Measurements from ENCODE around the gene TTBK1. TPM values are rescaled to one million over a fixed set of nuclear protein-coding genes. Genes with fewer than 3 reads are reported as not detected.

The TTBK1 gene
- total RNA-seq, 2 donors from 2014 or later = 0.12 to 0.15 TPM

DNA sequence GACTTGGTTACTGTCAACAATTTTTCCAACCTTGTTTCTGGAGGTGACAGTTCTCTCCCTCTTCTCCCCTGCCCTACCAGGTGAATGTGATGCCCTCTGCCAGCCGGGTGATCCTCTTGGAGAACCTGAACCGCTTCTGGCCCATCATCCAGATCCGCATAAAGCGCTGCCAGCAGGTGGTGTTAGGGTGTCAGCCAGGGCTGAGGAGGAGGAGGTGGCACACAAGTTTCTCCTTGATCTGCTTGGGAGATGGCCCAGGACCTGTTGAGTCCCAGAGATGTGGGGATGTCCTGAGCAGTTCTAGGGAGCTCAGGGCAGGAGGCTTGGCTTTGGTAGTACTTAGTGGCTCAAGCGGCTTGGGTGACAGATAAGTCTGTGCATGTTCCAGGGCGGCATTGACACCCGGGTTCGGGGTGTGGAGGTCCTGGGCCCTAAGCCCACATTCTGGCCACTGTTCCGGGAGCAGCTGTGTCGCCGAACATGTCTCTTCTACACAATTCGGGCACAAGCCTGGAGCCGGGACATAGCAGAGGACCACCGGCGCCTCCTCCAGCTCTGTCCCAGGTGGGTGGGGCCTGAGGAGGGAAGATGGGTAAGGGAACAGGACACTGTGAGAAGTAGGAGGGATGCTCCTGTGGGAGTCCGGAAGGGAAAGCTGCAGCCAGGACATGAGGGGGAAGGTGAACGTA, 40.1 kb upstream of the TTBK1 start:
- Histone ChIP-seq H3K27me3 (no peaks in the 10 kb centered on the region), H3K27ac (no peak overlapping the region), H3K36me3 (peaks cover 23% of the 10 kb centered on the region), H3K9me3 (no peaks in the 10 kb centered on the region), H3K4me1 (no peaks in the 10 kb centered on the region), H3K4me3 (no peak overlapping the region)
- TF ChIP-seq, protein P1, sequence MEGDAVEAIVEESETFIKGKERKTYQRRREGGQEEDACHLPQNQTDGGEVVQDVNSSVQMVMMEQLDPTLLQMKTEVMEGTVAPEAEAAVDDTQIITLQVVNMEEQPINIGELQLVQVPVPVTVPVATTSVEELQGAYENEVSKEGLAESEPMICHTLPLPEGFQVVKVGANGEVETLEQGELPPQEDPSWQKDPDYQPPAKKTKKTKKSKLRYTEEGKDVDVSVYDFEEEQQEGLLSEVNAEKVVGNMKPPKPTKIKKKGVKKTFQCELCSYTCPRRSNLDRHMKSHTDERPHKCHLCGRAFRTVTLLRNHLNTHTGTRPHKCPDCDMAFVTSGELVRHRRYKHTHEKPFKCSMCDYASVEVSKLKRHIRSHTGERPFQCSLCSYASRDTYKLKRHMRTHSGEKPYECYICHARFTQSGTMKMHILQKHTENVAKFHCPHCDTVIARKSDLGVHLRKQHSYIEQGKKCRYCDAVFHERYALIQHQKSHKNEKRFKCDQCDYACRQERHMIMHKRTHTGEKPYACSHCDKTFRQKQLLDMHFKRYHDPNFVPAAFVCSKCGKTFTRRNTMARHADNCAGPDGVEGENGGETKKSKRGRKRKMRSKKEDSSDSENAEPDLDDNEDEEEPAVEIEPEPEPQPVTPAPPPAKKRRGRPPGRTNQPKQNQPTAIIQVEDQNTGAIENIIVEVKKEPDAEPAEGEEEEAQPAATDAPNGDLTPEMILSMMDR (IDR thresholded peaks at IDR 0.05) = no peak
- DNase-seq (ENCODE audit: low spot score) = no peak

DNA sequence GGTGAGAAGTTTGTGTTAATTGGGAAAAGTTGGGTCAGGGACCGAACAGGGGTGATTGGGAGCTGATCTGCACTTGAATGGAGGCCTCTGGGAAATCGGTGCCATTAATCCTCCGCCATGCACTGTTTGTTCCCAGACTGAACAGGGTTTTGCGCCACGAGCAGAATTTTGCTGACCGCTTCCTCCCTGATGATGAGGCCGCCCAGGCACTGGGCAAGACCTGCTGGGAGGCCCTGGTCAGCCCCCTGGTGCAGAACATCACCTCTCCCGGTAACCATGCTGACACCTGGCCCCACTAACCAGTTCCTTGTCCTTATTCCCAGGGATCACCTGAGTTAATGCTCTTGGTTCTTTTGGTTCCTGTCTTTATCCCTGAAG, 39.6 kb upstream of the TTBK1 start:
- no peaks in the 10 kb centered on the region for H3K4me1 ChIP-seq
- H3K27me3 ChIP-seq = no peaks in the 10 kb centered on the region
- H3K4me3 ChIP-seq = no peak overlapping the region
- DNase-seq (ENCODE audit: low spot score) = no peak
- H3K27ac ChIP-seq = no peak overlapping the region
- TF ChIP-seq, protein P1 (IDR thresholded peaks at IDR 0.05) = no peak
- peaks cover 17% of the 10 kb centered on the region for H3K36me3 ChIP-seq
- no peaks in the 10 kb centered on the region for H3K9me3 ChIP-seq

DNA sequence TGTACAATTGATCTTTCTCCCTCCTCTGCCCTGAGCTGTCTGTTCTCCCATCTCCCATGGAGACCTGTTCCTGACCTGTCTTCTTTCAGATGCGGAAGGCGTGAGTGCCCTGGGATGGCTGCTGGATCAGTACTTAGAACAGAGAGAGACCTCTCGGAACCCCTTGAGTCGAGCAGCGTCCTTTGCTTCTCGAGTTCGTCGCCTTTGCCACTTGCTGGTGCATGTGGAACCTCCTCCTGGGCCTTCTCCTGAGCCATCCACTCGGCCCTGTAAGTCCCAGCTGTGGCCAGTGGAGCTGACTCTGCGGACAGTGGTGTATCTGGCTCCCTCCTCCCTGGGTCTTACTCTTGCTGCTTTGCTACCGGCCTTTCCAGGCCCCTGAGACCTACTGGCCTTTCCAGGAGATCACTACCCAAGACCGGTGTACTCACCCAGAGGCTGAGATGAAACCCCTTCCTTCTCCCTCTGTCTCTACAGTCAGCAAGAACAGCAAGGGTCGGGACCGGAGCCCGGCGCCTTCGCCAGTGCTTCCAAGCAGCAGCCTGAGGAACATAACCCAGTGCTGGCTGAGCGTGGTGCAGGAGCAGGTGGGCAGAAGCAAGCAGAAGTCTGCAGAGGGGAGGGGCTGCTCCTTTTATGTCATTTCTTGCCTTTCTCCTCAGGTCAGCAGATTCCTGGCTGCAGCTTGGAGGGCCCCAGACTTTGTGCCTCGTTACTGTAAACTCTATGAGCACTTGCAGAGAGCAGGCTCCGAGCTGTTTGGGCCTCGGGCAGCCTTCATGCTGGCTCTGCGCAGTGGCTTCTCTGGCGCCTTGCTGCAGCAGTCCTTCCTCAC, 38.8 kb upstream of the TTBK1 start:
- H3K27me3 ChIP-seq = no peaks in the 10 kb centered on the region
- peaks cover 17% of the 10 kb centered on the region for H3K36me3 ChIP-seq
- no peaks in the 10 kb centered on the region for H3K4me1 ChIP-seq
- no peaks in the 10 kb centered on the region for H3K9me3 ChIP-seq
- no peak overlapping the region for H3K4me3 ChIP-seq
- TF ChIP-seq, protein P1 (IDR thresholded peaks at IDR 0.05) = no peak
- DNase-seq (ENCODE audit: low spot score) = no peak
- no peak overlapping the region for H3K27ac ChIP-seq

DNA sequence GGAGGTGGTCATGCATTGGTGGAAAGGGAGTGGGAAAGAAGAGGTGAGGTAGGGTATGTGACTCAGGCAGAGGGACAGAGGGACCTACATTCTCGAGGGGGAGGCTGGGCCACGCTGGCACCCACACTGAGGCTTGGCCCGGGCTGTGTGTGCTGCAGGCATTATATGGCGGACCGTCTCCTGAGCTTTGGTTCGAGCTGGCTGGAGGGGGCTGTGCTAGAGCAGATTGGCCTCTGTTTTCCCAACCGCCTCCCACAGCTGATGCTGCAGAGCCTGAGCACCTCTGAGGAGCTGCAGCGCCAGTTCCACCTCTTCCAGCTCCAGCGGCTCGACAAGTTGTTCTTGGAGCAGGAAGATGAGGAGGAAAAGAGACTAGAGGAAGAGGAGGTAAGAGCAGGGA, 37.4 kb upstream of the TTBK1 start:
- Histone ChIP-seq H3K27ac (no peak overlapping the region), H3K27me3 (no peaks in the 10 kb centered on the region), H3K4me3 (no peak overlapping the region), H3K9me3 (no peaks in the 10 kb centered on the region), H3K36me3 (peaks cover 17% of the 10 kb centered on the region), H3K4me1 (no peaks in the 10 kb centered on the region)
- TF ChIP-seq, protein P1 (IDR thresholded peaks at IDR 0.05) = no peak
- DNase-seq (ENCODE audit: low spot score) = no peak

DNA sequence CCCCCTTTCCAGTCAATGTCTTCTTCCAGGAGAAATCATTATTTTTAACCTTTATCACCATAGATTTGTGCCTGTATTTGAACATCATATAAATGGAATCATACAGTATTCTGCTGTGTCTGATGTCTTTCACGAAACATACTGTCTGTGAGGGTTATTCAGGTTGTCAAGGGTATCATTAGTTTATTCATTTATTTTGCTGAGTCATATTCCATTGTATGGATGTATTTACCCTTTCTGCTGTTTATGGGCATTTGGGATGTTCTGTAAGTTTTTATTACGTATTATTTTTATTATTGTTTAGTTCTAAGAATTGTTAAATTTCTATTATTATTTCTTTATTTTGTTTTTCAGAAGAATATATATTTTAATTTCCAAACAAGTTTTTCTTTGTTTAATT, 36.0 kb upstream of the TTBK1 start:
- TF ChIP-seq, protein P1 (IDR thresholded peaks at IDR 0.05) = no peak
- Histone ChIP-seq H3K27me3 (no peaks in the 10 kb centered on the region), H3K9me3 (no peaks in the 10 kb centered on the region), H3K27ac (no peak overlapping the region), H3K36me3 (peaks cover 17% of the 10 kb centered on the region), H3K4me1 (no peaks in the 10 kb centered on the region), H3K4me3 (no peak overlapping the region)
- no peak for DNase-seq (ENCODE audit: low spot score)

Data from right atrium auricular region (tissue), 2 donors.